HG02588 (cell line): ENCODE results near the gene PVRIG.
"Not testable (repeated sequence)": the region's sequence is repeated elsewhere in the genome, so short reads cannot be mapped to it uniquely, and the experiment has no call there.

Experiments
- ATAC-seq: cut with Tn5 transposase; IDR thresholded peaks from one replicate; pipeline ENCODE4 v1.9.1; 2021; ENCODE audit warnings: mild to moderate bottlenecking, moderate library complexity; ENCODE audit not compliant: unreplicated experiment

PVRIG gene

GRCh38 chr7:100224891-100225290 lies 5.1 kb downstream of the PVRIG start:
- not testable (repeated sequence) for ATAC-seq

- not testable (repeated sequence) for ATAC-seq
Measured at GRCh38 chr7:100234660-100235317, 15.0 kb downstream of the PVRIG start.

GRCh38 chr7:100239975-100240374 lies 20.2 kb downstream of the PVRIG start:
- not testable (repeated sequence) for ATAC-seq

- ATAC-seq: not testable (repeated sequence)
Measured at GRCh38 chr7:100243385-100243784, 23.6 kb downstream of the PVRIG start.

GRCh38 chr7:100244988-100245605 lies 25.3 kb downstream of the PVRIG start:
- ATAC-seq: not testable (repeated sequence)

- ATAC-seq: not testable (repeated sequence)
Measured at GRCh38 chr7:100246121-100246864, 26.5 kb downstream of the PVRIG start.

GRCh38 chr7:100246865-100247137 lies 27.1 kb downstream of the PVRIG start:
- not testable (repeated sequence) for ATAC-seq

GRCh38 chr7:100247152-100247757 lies 27.5 kb downstream of the PVRIG start:
- no peak for ATAC-seq

GRCh38 chr7:100248483-100248882 lies 28.7 kb downstream of the PVRIG start:
- ATAC-seq: no peak

- no peak for ATAC-seq
Measured at GRCh38 chr7:100257017-100257416, 37.3 kb downstream of the PVRIG start.

- not testable (repeated sequence) for ATAC-seq
Measured at GRCh38 chr7:100259984-100260383, 40.2 kb downstream of the PVRIG start.

- ATAC-seq: not testable (repeated sequence)
Measured at GRCh38 chr7:100262896-100263295, 43.1 kb downstream of the PVRIG start.

GRCh38 chr7:100264223-100264622 lies 44.5 kb downstream of the PVRIG start:
- ATAC-seq: not testable (repeated sequence)

GRCh38 chr7:100264669-100265165 lies 45.0 kb downstream of the PVRIG start:
- ATAC-seq: not testable (repeated sequence)

- ATAC-seq: not testable (repeated sequence)
Measured at GRCh38 chr7:100265851-100266250, 46.1 kb downstream of the PVRIG start.

- no peak for ATAC-seq
Measured at GRCh38 chr7:100266576-100267354, 47.0 kb downstream of the PVRIG start.

GRCh38 chr7:100267648-100268047 lies 47.9 kb downstream of the PVRIG start:
- ATAC-seq: no peak

- ATAC-seq: not testable (repeated sequence)
Measured at GRCh38 chr7:100268882-100269281, 49.1 kb downstream of the PVRIG start.

- ATAC-seq: not testable (repeated sequence)
Measured at GRCh38 chr7:100269306-100270045, 49.7 kb downstream of the PVRIG start.
